ENCODE data around the gene MMP25. TPM values are rescaled to one million over a fixed set of nuclear protein-coding genes. Genes with fewer than 3 reads are reported as not detected.
"Not testable (repeated sequence)": the region's sequence is repeated elsewhere in the genome, so short reads cannot be mapped to it uniquely, and the experiment has no call there.

MMP25 gene
- total and polyA plus RNA-seq, 10 of the 15 experiments (the other 5 are each of a cell fraction or from before 2014, with no cell fraction given) = 0.03 to 0.36 (median 0.13) TPM; not detected in 1

- ATAC-seq = no peak
Measured at GRCh38 chr16:3051494-3051893, 5.1 kb downstream of the MMP25 start.

GRCh38 chr16:3052571-3053329, 6.4 kb downstream of the MMP25 start:
- H3K4me3 ChIP-seq; intact Hi-C loops (cut with micrococcal nuclease; ENCODE audit: unreplicated experiment); H3K9ac ChIP-seq (ENCODE audit: control insufficient read depth, insufficient read depth, low read length); in situ Hi-C loops (cut with MboI); H3K27me3 ChIP-seq (replicated peaks in 1 of 2; ENCODE audit: control insufficient read depth in 2 of 2, insufficient read depth in 2 of 2, low read length in 1 of 2); H3K4me1 ChIP-seq (ENCODE audit: control insufficient read depth, insufficient read depth, low read length); H3K27ac ChIP-seq (ENCODE audit: control insufficient read depth, insufficient read depth); H3K79me2 ChIP-seq (ENCODE audit: control insufficient read depth, insufficient read depth, low read length); CTCF ChIA-PET; POLR2A ChIA-PET; H3K36me3 ChIP-seq (ENCODE audit: control insufficient read depth in 2 of 2, insufficient read depth in 2 of 2, low read length in 1 of 2); BruUV-seq (replicated peaks); H2AFZ ChIP-seq (ENCODE audit: control insufficient read depth, low read depth, low read length); SMC1A ChIA-PET (ENCODE audit: uncharacterized antibody, unreplicated experiment); H3K4me2 ChIP-seq (ENCODE audit: control insufficient read depth, insufficient read depth); H4K20me1 ChIP-seq (ENCODE audit: control insufficient read depth, insufficient read depth); DNase-seq (ENCODE audit: low read depth, low spot score); H3K9me3 ChIP-seq (replicated peaks; ENCODE audit: control insufficient read depth, insufficient read depth, low read length): not testable (repeated sequence)
- RAD21 ChIA-PET (ENCODE audit: unreplicated experiment) = interaction anchor here (0.6 kb wide), 1 partner anchor 138 kb away, joined by 4 read pairs; no protein-coding TSS in a partner anchor
- ATAC-seq = peak; percentile 41
- WGBS (ENCODE audit: insufficient coverage, insufficient replicate concordance, low lambda C conversion rate, missing lambda C conversion rate) = 84% methylated on average over 11 of the region's 12 CpGs
- FAIRE-seq = peak; percentile 82

More at GRCh38 chr16:3051494-3051893, 5.1 kb downstream of the MMP25 start:
- SMC1A ChIA-PET (ENCODE audit: uncharacterized antibody, unreplicated experiment) = no interaction called here
- Histone ChIP-seq H3K27me3 (replicated peaks in 1 of 2; ENCODE audit: control insufficient read depth in 2 of 2, insufficient read depth in 2 of 2, low read length in 1 of 2) (no peaks in the 10 kb centered on the region; a peak in 2 of 4 replicates), H3K27ac (ENCODE audit: control insufficient read depth, insufficient read depth) (no peak overlapping the region), H3K4me3 (no peak overlapping the region), H4K20me1 (ENCODE audit: control insufficient read depth, insufficient read depth) (no peaks in the 10 kb centered on the region), H3K9ac (ENCODE audit: control insufficient read depth, insufficient read depth, low read length) (no peak overlapping the region), H3K79me2 (ENCODE audit: control insufficient read depth, insufficient read depth, low read length) (no peaks in the 10 kb centered on the region), H3K4me1 (ENCODE audit: control insufficient read depth, insufficient read depth, low read length) (peaks cover 8% of the 10 kb centered on the region), H2AFZ (ENCODE audit: control insufficient read depth, low read depth, low read length) (no peak overlapping the region), H3K9me3 (replicated peaks; ENCODE audit: control insufficient read depth, insufficient read depth, low read length) (no peaks in the 10 kb centered on the region), H3K4me2 (ENCODE audit: control insufficient read depth, insufficient read depth) (no peak overlapping the region), H3K36me3 (ENCODE audit: control insufficient read depth in 2 of 2, insufficient read depth in 2 of 2, low read length in 1 of 2) (no peaks in the 10 kb centered on the region)
- no TSS peak for BruUV-seq (replicated peaks)
- FAIRE-seq = no peak
- POLR2A ChIA-PET = interaction anchor here (0.8 kb wide), 1 partner anchor 20 kb away, joined by 3 read pairs; no protein-coding TSS in a partner anchor
- 61% methylated on average over 9 of the region's 9 CpGs for WGBS (ENCODE audit: insufficient coverage, insufficient replicate concordance, low lambda C conversion rate, missing lambda C conversion rate)
- CTCF ChIA-PET = interaction anchor here (0.6 to 5.6 kb wide), 3 partner anchors 20 to 350 kb away, joined by 3 to 28 read pairs (median 5); no protein-coding TSS in a partner anchor
- no peak for TF ChIP-seq RBBP5 (conservative IDR thresholded peaks at IDR 0.05)
- intact Hi-C loops (cut with micrococcal nuclease; ENCODE audit: unreplicated experiment) = no loop called here
- RAD21 ChIA-PET (ENCODE audit: unreplicated experiment) = no interaction called here
- in situ Hi-C loops (cut with MboI) = no loop called here
- no peak for DNase-seq (ENCODE audit: low read depth, low spot score)

GRCh38 chr16:3053330-3053710, 7.0 kb downstream of the MMP25 start:
- H3K27me3 ChIP-seq (replicated peaks in 1 of 2; ENCODE audit: control insufficient read depth in 2 of 2, insufficient read depth in 2 of 2, low read length in 1 of 2); H3K79me2 ChIP-seq (ENCODE audit: control insufficient read depth, insufficient read depth, low read length); BruUV-seq (replicated peaks); CTCF ChIA-PET; RAD21 ChIA-PET (ENCODE audit: unreplicated experiment); H3K4me3 ChIP-seq; intact Hi-C loops (cut with micrococcal nuclease; ENCODE audit: unreplicated experiment); H3K27ac ChIP-seq (ENCODE audit: control insufficient read depth, insufficient read depth); H3K9ac ChIP-seq (ENCODE audit: control insufficient read depth, insufficient read depth, low read length); H4K20me1 ChIP-seq (ENCODE audit: control insufficient read depth, insufficient read depth); POLR2A ChIA-PET; FAIRE-seq; H3K36me3 ChIP-seq (ENCODE audit: control insufficient read depth in 2 of 2, insufficient read depth in 2 of 2, low read length in 1 of 2); SMC1A ChIA-PET (ENCODE audit: uncharacterized antibody, unreplicated experiment); H3K9me3 ChIP-seq (replicated peaks; ENCODE audit: control insufficient read depth, insufficient read depth, low read length); H3K4me2 ChIP-seq (ENCODE audit: control insufficient read depth, insufficient read depth); DNase-seq (ENCODE audit: low read depth, low spot score); H2AFZ ChIP-seq (ENCODE audit: control insufficient read depth, low read depth, low read length); in situ Hi-C loops (cut with MboI): not testable (repeated sequence)
- peak; percentile 54 for ATAC-seq
- H3K4me1 ChIP-seq (ENCODE audit: control insufficient read depth, insufficient read depth, low read length) = peaks cover 12% of the 10 kb centered on the region
- 79% methylated on average over 13 of the region's 13 CpGs for WGBS (ENCODE audit: insufficient coverage, insufficient replicate concordance, low lambda C conversion rate, missing lambda C conversion rate)
